ENCODE results near the gene USP47.

DNA sequence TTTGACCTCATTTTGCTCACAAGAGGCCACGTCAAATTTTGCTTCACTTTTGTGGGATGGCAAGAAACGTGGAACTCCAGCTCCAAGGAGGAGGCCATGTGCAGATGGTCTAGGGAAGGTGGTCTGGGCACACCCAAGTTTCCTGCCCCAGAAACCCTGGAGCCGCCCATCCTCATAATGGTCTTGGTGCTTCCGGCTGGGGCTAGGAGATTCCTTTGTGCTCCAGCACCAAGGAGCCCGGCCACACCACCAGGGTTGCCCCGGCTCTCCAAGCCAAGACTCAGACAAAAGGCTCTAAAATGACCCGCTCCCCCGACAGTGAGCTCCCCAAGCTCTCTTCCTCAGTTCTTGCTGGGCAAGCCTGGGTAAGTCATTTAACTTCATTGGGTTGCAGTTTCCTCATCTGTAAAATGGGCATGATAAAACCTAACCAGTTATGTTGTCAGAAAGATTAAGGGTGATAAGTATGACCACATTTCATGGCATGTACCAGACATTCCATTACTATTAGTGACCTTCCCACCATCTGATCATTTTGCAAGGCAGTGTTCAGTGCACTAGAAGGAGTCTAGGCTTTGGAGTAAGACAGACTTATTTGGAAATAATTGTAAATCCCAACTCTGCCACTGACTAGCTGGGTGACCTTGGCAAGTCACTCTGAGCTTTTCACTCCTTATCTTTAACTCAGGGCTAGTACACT, 143.4 kb downstream of the USP47 start:
- TF ChIP-seq, protein P1, sequence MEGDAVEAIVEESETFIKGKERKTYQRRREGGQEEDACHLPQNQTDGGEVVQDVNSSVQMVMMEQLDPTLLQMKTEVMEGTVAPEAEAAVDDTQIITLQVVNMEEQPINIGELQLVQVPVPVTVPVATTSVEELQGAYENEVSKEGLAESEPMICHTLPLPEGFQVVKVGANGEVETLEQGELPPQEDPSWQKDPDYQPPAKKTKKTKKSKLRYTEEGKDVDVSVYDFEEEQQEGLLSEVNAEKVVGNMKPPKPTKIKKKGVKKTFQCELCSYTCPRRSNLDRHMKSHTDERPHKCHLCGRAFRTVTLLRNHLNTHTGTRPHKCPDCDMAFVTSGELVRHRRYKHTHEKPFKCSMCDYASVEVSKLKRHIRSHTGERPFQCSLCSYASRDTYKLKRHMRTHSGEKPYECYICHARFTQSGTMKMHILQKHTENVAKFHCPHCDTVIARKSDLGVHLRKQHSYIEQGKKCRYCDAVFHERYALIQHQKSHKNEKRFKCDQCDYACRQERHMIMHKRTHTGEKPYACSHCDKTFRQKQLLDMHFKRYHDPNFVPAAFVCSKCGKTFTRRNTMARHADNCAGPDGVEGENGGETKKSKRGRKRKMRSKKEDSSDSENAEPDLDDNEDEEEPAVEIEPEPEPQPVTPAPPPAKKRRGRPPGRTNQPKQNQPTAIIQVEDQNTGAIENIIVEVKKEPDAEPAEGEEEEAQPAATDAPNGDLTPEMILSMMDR (IDR thresholded peaks at IDR 0.05): no peak
- TF ChIP-seq EZH2 (IDR thresholded peaks at IDR 0.05): no peak

Data from neural progenitor cell (in vitro differentiated cells).